ENCODE measurements around the gene PSMA6.
"Not testable (repeated sequence)": the region's sequence is repeated elsewhere in the genome, so short reads cannot be mapped to it uniquely, and the experiment has no call there.

Gene PSMA6

GRCh38 chr14:35342489-35343010 lies 50.4 kb downstream of the PSMA6 start:
- in situ Hi-C loops (cut with MboI; ENCODE audit: low sequenced_read_pairs) = no loop called here

- in situ Hi-C loops (cut with MboI; ENCODE audit: low sequenced_read_pairs) = no loop called here
Observed at GRCh38 chr14:35343702-35344101, 51.5 kb downstream of the PSMA6 start.

- in situ Hi-C loops (cut with MboI; ENCODE audit: low sequenced_read_pairs) = no loop called here
Observed at GRCh38 chr14:35344107-35344807, 52.1 kb downstream of the PSMA6 start.

- in situ Hi-C loops (cut with MboI; ENCODE audit: low sequenced_read_pairs) = no loop called here
Observed at GRCh38 chr14:35346738-35347322, 54.6 kb downstream of the PSMA6 start.

- in situ Hi-C loops (cut with MboI; ENCODE audit: low sequenced_read_pairs) = no loop called here
Observed at GRCh38 chr14:35347323-35348043, 55.3 kb downstream of the PSMA6 start.

- in situ Hi-C loops (cut with MboI; ENCODE audit: low sequenced_read_pairs) = not testable (repeated sequence)
Observed at GRCh38 chr14:35348044-35348380, 55.8 kb downstream of the PSMA6 start.

- in situ Hi-C loops (cut with MboI; ENCODE audit: low sequenced_read_pairs) = no loop called here
Observed at GRCh38 chr14:35349496-35350365, 57.5 kb downstream of the PSMA6 start.

- in situ Hi-C loops (cut with MboI; ENCODE audit: low sequenced_read_pairs) = no loop called here
Observed at GRCh38 chr14:35351497-35351896, 59.3 kb downstream of the PSMA6 start.

- in situ Hi-C loops (cut with MboI; ENCODE audit: low sequenced_read_pairs) = no loop called here
Observed at GRCh38 chr14:35351897-35352273, 59.7 kb downstream of the PSMA6 start.

- in situ Hi-C loops (cut with MboI; ENCODE audit: low sequenced_read_pairs) = no loop called here
Observed at GRCh38 chr14:35352274-35353233, 60.4 kb downstream of the PSMA6 start.

- in situ Hi-C loops (cut with MboI; ENCODE audit: low sequenced_read_pairs) = no loop called here
Observed at GRCh38 chr14:35353409-35354172, 61.4 kb downstream of the PSMA6 start.

GRCh38 chr14:35355235-35355634 lies 63.1 kb downstream of the PSMA6 start:
- in situ Hi-C loops (cut with MboI; ENCODE audit: low sequenced_read_pairs) = not testable (repeated sequence)

- in situ Hi-C loops (cut with MboI; ENCODE audit: low sequenced_read_pairs) = no loop called here
Observed at GRCh38 chr14:35355981-35356841, 64.0 kb downstream of the PSMA6 start.

GRCh38 chr14:35359655-35360054 lies 67.5 kb downstream of the PSMA6 start:
- in situ Hi-C loops (cut with MboI; ENCODE audit: low sequenced_read_pairs) = not testable (repeated sequence)

- in situ Hi-C loops (cut with MboI; ENCODE audit: low sequenced_read_pairs) = no loop called here
Observed at GRCh38 chr14:35361141-35361480, 68.9 kb downstream of the PSMA6 start.

- in situ Hi-C loops (cut with MboI; ENCODE audit: low sequenced_read_pairs) = no loop called here
Observed at GRCh38 chr14:35362450-35362849, 70.3 kb downstream of the PSMA6 start.

- in situ Hi-C loops (cut with MboI; ENCODE audit: low sequenced_read_pairs) = no loop called here
Observed at GRCh38 chr14:35362911-35363374, 70.8 kb downstream of the PSMA6 start.

All from hTERT RPE-1 (cell line).